Measurements from ENCODE around the gene RAB4B. TPM values are rescaled to one million over a fixed set of nuclear protein-coding genes. Genes with fewer than 3 reads are reported as not detected.

RAB4B gene
- total RNA-seq: 10 to 100 TPM; 14.8 to 52.6 (median 28.2) TPM

- TF ChIP-seq, protein P1, sequence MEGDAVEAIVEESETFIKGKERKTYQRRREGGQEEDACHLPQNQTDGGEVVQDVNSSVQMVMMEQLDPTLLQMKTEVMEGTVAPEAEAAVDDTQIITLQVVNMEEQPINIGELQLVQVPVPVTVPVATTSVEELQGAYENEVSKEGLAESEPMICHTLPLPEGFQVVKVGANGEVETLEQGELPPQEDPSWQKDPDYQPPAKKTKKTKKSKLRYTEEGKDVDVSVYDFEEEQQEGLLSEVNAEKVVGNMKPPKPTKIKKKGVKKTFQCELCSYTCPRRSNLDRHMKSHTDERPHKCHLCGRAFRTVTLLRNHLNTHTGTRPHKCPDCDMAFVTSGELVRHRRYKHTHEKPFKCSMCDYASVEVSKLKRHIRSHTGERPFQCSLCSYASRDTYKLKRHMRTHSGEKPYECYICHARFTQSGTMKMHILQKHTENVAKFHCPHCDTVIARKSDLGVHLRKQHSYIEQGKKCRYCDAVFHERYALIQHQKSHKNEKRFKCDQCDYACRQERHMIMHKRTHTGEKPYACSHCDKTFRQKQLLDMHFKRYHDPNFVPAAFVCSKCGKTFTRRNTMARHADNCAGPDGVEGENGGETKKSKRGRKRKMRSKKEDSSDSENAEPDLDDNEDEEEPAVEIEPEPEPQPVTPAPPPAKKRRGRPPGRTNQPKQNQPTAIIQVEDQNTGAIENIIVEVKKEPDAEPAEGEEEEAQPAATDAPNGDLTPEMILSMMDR (IDR thresholded peaks at IDR 0.05; ENCODE audit: low read depth): no peak
These were observed at the start of gene RAB4B for GRCh38 chr19:40777937-40778705. TSS of gene RAB4B (plus strand) at chr19:40778247. CDS start at chr19:40778376, 129 bp downstream.

GRCh38 chr19:40733149-40733548, 44.9 kb upstream of the RAB4B start:
- TF ChIP-seq, protein P1 (IDR thresholded peaks at IDR 0.05; ENCODE audit: low read depth): no peak

DNA sequence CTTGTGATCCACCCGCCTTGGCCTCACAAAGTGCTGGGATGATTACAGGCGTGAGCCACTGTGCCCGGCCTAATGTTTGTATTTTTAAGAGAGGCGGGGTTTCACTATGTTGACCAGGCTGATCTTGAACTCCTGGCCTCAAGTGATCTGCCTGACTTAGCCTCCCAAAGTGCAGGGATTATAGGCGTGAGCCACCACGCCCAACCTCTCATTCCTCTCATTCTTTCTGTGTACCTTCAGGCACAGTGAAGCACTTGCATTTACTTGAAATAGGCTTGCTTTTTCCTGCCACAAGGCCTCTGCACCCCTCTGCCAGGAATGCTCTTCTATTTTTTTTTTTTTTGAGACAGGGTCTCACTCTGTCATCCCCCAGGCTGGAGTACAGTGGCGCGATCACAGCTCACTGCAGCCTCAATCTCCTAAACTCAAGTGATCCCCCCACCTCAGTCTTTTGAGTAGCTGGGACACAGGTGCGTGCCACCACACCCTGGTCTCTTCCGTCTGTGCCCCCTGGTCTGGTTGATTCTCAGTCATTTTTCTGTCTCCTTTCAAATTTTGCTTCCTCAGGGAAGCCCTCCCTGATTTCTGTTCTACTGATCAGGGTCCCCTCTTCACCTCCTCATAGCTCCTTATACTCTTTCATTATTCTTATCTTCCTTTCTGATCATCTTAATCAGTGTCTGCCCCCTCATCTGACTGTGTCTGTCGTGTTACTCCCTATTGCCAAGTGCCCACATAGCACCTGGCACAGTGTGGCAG, 42.9 kb upstream of the RAB4B start:
- TF ChIP-seq, protein P1 (IDR thresholded peaks at IDR 0.05; ENCODE audit: low read depth): no peak

- TF ChIP-seq, protein P1 (IDR thresholded peaks at IDR 0.05; ENCODE audit: low read depth): no peak
These were observed 41.4 kb upstream of the RAB4B start for GRCh38 chr19:40736661-40737060.

DNA sequence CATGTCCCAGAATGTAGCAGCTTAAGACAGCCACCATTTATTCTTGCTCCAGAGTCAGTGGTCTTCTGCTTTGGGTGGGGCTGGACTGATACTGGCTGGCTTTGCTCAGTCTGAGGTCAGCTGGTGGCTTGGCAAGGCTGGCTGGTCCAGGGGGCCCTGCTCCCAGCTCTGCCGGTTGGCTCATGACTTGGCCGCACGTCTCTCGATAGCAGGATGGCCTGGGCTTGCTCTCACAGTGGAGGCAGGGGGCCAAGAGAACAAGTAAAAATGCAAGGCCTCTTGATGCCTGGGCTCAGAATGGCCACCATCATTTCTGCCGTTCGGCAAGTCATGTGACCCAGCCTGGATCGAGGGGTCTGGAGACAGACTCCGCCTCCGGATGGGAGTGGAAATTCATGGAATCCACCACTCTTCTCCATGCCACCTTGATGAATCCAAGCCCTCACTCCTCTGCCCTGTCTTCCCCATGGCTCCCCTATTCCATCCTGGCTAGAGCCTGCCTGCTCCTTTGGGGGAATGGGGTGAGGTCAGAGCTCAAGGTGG, 40.9 kb upstream of the RAB4B start:
- TF ChIP-seq, protein P1 (IDR thresholded peaks at IDR 0.05; ENCODE audit: low read depth): no peak

GRCh38 chr19:40739030-40739839, 38.8 kb upstream of the RAB4B start:
- TF ChIP-seq, protein P1 (IDR thresholded peaks at IDR 0.05; ENCODE audit: low read depth): no peak

Measured in subcutaneous adipose tissue (tissue), 4 donors.